Measurements from ENCODE around the gene MPND.
"Not testable (repeated sequence)": the region's sequence is repeated elsewhere in the genome, so short reads cannot be mapped to it uniquely, and the experiment has no call there.

The MPND gene

GRCh38 chr19:4322942-4323665, 20.3 kb upstream of the MPND start:
- DNase-seq: no peak

DNA sequence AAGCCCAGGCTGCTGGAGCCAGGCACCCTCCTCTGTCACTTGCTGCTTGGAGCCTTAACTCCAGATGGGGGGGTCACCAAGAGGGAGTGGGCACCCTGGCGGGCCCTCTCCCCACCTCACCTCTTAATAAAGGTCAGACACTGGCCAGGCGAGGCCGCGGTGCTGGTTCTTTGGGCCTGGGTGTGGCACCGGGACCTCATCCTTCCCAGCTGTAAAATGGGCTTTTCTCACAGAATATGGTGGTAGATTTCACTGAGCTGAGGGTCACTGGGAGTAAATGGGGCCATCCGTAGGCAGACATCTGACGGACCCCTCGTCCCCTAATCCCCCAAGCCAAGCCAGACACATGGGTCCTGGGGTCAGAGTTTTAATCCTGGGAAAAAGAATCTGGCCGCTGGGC, 19.7 kb upstream of the MPND start:
- DNase-seq: no peak

DNA sequence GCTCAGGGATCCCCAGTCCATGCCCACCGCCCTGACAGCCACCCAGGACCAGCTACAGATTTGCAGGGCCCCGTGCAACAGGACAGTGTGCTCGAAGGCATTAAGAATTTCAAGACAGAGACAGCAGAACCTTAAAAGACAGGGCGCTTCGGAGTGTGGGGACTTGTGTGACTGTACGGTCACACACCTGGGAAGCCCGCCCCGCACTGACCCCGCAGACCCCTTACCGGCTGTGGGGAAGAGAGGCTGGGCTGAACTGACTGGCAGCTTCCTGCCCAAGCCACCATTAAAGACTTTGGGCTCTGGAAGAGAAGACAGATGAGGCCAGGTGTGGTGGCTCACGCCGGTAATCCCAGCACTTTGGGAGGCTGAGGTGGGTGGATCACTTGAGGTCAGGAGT, 19.1 kb upstream of the MPND start:
- no peak for DNase-seq

- DNase-seq: no peak
Measured at GRCh38 chr19:4326215-4326836, 17.0 kb upstream of the MPND start.

DNA sequence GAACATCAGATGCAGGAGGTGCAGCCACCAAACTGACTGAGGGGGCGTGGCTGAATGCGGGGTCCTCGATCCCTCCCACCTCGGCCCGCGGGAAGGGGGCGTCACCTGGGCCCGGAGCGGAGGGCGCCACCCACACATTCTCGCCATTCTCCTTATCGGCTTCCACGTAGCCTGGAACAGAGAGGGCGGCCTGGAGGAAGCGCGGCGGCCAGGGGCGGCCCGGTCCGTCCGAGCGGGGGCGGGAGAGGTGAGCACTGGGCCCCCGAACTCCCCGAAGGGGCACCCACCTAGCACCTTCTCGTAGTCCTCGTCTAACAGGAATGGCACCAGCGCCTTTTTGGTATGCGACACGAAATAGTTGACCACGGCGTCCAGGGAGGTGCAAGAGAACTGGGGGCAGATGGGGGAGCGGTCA, 16.5 kb upstream of the MPND start:
- DNase-seq: no peak

GRCh38 chr19:4327252-4327876, 16.0 kb upstream of the MPND start:
- peak; percentile 37 for DNase-seq

DNA sequence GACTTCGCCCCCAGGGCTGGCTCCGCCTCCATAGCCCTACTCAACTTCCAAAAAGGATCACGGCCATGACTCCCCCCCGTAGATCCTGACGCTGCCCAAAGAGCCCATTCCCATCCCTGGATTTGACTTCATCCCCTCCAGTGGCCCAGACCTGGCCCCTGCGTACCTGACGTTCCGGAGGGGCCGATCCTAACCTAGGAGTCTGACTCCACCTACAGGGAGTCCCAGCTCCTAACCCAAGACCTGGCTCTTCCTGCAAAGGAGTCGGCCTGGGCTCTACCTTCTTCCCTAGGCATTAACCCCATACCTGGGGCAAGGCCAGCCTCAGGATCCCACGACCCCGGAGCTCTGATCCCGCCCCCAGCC, 15.5 kb upstream of the MPND start:
- DNase-seq: no peak

DNA sequence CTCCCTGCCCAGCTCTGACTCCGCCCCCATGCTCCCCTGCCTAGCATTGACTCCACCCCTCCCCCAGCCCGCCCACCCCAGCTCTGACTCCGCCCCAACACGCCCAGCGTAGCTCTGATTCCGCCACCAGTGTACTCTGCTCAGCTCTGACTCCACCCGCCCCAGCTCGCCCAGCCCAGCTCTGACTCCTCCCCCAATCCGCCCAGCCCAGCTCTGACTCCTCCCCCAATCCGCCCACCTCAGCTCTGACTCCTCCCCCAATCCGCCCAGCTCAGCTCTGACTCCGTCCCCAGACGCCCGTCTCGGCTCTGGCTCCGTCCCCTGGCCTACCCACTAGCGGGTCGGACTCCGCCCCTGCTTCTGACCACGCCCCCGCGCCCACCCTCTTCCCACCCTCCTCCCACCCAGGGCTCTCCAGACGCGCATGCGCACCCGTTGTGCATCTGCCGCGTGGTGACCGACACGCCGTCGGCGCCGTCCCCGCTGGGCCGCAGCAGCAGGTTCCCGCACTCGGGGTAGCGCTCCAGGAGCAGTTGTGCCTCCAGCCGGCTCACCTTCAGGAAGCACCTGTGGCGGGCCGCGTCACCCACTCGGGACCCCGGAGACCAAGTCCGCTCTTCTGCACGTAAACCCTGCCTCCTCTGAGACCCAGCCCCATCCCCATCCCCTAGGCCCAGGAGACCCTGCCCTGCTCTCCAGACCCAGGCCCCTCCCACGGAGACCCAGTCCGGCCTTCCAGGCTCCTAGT, 14.9 kb upstream of the MPND start:
- DNase-seq: peak; percentile 79

GRCh38 chr19:4328991-4329681, 14.2 kb upstream of the MPND start:
- DNase-seq: not testable (repeated sequence)

GRCh38 chr19:4329858-4330257, 13.5 kb upstream of the MPND start:
- no peak for DNase-seq

GRCh38 chr19:4334929-4335570, 8.3 kb upstream of the MPND start:
- DNase-seq: no peak

- DNase-seq: no peak
Measured at GRCh38 chr19:4337906-4338440, 5.4 kb upstream of the MPND start.

GRCh38 chr19:4338441-4339355, 4.7 kb upstream of the MPND start, which contains the start of gene STAP2:
Gene STAP2 (minus strand): TSS chr19:4338827. CDS start chr19:4338753, 74 bp downstream.
- no peak for DNase-seq

- no peak for DNase-seq
Measured at GRCh38 chr19:4342314-4342614, 1.1 kb upstream of the MPND start.

GRCh38 chr19:4342615-4343369, 570 bp upstream of the MPND start:
- DNase-seq: peak; percentile 86

DNA sequence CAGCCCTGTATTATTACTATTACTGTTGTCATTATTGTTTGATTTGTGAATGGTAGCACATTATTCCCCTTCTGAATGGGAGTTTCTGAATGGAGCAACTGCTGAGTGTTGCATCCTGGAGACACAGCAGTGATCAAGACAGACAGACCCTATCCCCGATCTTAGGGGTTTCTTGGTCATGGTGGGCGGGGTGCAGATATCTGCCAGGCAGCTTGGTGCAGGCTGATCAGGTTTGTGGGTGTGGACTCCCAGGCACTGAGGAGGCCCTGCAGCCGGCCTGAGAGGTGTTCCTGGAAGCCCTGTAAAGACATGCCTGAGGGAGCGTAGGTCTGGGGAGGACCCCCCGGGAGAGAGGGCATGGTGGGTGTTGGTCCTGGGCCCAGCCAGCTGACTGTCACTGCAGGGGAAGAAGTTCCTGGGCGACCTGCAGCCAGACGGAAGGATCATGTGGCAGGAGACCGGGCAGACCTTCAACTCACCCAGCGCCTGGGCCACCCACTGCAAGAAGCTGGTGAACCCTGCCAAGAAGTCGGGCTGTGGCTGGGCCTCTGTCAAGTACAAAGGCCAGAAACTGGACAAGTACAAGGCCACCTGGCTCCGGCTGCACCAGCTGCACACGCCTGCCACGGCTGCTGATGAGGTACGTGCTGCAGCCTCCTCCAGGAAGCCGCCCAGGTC, 2.1 kb downstream of the MPND start:
- no peak for DNase-seq

DNA sequence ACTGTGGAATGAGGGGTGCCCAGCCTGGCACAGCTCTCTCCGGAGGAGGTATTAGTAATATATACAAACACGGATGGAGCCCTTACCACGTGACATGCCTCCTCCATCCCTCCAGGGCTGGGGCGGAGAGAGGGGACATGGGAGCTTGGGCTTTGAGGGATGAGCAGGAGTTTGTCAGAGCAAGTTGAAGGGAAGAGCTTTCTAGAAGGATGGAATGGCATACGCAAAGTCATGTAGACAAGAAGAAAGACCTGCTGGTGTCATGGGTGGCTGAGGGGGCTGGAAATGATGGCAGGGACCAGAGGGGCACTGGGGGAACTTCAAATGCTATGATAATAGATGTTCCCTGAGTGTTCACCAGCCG, 2.6 kb downstream of the MPND start:
- no peak for DNase-seq

DNA sequence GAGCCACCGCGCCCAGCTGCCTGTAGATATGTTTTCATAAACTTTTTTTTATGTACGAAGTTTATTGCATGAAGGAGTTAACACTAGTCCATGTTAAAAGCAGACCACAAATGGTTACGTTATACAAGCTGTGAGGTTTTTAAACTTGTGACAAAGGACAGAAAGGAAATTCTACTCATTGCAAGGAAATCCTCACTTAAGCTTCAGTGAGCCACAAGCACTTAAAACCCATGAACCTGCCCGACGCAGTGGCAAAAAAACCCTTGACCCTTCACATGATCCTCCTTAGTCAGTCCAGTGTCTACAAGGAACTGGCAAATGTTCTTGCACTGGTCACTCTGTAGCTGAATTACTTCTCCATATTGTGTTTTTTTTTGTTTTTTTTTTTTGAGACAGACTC, 4.2 kb downstream of the MPND start:
- DNase-seq: no peak

GRCh38 chr19:4349225-4349624, 5.9 kb downstream of the MPND start:
- DNase-seq: not testable (repeated sequence)

DNA sequence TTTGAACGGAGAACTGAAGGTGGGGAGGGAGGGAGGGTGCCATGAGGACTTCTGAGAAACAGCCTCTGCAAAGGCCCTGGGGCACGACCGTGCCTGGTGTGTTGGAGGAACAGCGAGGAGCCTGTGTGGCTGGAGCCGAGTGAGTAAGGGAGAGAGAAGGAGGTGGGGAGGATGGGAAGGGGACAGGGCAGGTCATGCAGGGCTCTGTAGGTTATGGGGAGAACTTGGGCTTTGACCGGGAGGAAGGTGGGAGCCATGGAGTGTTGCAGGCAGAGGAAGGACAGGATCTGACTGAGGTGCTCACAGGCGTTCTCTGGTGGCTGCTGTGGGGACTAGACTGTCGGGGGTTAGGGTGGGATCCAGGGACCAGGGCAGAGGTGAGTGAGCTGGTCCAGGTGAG, 6.7 kb downstream of the MPND start:
- DNase-seq: no peak
